ENCODE measurements around the gene OOEP. TPM values are rescaled to one million over a fixed set of nuclear protein-coding genes. Genes with fewer than 3 reads are reported as not detected.

OOEP gene
- total and polyA plus RNA-seq, 4 donors = 0.16 to 0.98 (median 0.37) TPM; not detected in 1

DNA sequence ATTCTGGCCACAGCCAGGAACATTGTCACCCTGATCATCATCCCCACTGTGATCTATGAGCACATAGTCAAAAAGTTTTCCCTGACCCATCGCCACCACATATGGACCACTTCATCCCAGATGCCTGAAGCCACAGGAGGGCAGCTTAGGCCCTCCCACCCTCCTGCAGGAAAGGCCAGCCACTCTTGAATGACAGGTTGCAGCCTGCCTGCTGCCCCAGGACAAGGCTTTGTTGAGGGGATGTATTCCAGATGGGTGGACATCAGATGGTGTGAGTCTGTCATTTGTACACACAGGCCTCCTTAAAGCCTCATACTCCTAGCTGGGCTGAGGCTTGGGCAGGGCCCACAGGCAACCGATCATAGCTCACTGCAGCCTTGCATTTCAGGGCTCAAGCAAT lies 46.4 kb downstream of the OOEP start:
- no peak overlapping the region for H3K27ac ChIP-seq (ENCODE audit: low read depth in 1 of 2, low read length in 1 of 2)
- no peak for ATAC-seq (ENCODE audit: insufficient read depth, low FRiP score)
- H3K4me3 ChIP-seq = no peak overlapping the region
- 93 to 100% methylated on average over 2 of the region's 2 CpGs for WGBS, 2 donors
- no peaks in the 10 kb centered on the region for H3K36me3 ChIP-seq (ENCODE audit: control insufficient read depth in 4 of 4, insufficient read depth in 4 of 4, low read length in 4 of 4)
- no peaks in the 10 kb centered on the region for H3K4me1 ChIP-seq (ENCODE audit: control insufficient read depth in 5 of 5, insufficient read depth in 5 of 5, low read length in 5 of 5)
- no peak for TF ChIP-seq CTCF (IDR thresholded peaks at IDR 0.05; ENCODE audit: control extremely low read depth, extremely low read depth)
- H3K9me3 ChIP-seq (ENCODE audit: control insufficient read depth in 4 of 4, insufficient read depth in 3 of 4, low read length in 3 of 4) = peaks cover 0 to 7% (median 3%) of the 10 kb centered on the region in 4 donors
- no peak for DNase-seq
- no peak overlapping the region for H3K9ac ChIP-seq (ENCODE audit: insufficient read depth in 1 of 2, low read length in 2 of 2)
- no peaks in the 10 kb centered on the region for H3K27me3 ChIP-seq (ENCODE audit: control insufficient read depth in 3 of 3, insufficient read depth in 3 of 3, low read length in 2 of 3)

Small RNAs within 50 kb of the gene (small RNA-seq; reads per million reads assigned to genes)
- gene RPL39P3 (ENCODE audit: low replicate concordance) = 0.89 reads per million, percentile 79 among the genes with 10 or more reads in this experiment

Other genes with a start within 250 kb of the OOEP start
- gene KHDC1L, start 144.4 kb downstream of the OOEP start, total RNA-seq = not detected
- under 1 TPM in 1 of 2 donors, not detected in 1; 0.31 TPM for gene KHDC1L, start 144.4 kb downstream of the OOEP start, polyA plus RNA-seq
- gene KHDC1, start 106.7 kb downstream of the OOEP start, total RNA-seq = 1 to 10 TPM; 3.0 to 3.5 TPM
- gene KHDC1, start 106.7 kb downstream of the OOEP start, polyA plus RNA-seq = 1 to 10 TPM; 1.3 to 1.9 TPM
- not detected for gene DPPA5, start 15.6 kb downstream of the OOEP start, total RNA-seq
- gene DPPA5, start 15.6 kb downstream of the OOEP start, polyA plus RNA-seq = not detected
- gene KHDC3L, start 7.2 kb downstream of the OOEP start, total RNA-seq = not detected
- not detected for gene KHDC3L, start 7.2 kb downstream of the OOEP start, polyA plus RNA-seq
- gene DDX43, start 24.9 kb upstream of the OOEP start, total RNA-seq = 1 to 10 TPM in 1 of 2 donors, under 1 TPM in 1; 0.14 to 3.0 TPM
- 1 to 10 TPM in 1 of 2 donors, under 1 TPM in 1; 0.81 to 1.0 TPM for gene DDX43, start 24.9 kb upstream of the OOEP start, polyA plus RNA-seq
- gene CGAS, start 82.4 kb upstream of the OOEP start, total RNA-seq = 10 to 100 TPM in 1 of 2 donors, 1 to 10 TPM in 1; 8.9 to 14.0 TPM
- gene CGAS, start 82.4 kb upstream of the OOEP start, polyA plus RNA-seq = 1 to 10 TPM; 2.1 to 6.6 TPM
- 10 to 100 TPM; 16.5 to 23.6 TPM for gene MTO1, start 91.8 kb upstream of the OOEP start, total RNA-seq
- 10 to 100 TPM; 11.1 to 12.5 TPM for gene MTO1, start 91.8 kb upstream of the OOEP start, polyA plus RNA-seq
- gene EEF1A1, start 151.1 kb upstream of the OOEP start, total RNA-seq = over 10,000 TPM in 1 of 2 donors, 1,000 to 10,000 TPM in 1; 7,767 to 13,654 TPM
- gene EEF1A1, start 151.1 kb upstream of the OOEP start, polyA plus RNA-seq = 1,000 to 10,000 TPM; 8,131 to 8,262 TPM

All from lung (tissue), 13 donors.